ENCODE measurements around the gene SLC31A1. TPM values are rescaled to one million over a fixed set of nuclear protein-coding genes. Genes with fewer than 3 reads are reported as not detected.
"Not testable (repeated sequence)": the region's sequence is repeated elsewhere in the genome, so short reads cannot be mapped to it uniquely, and the experiment has no call there.

Gene SLC31A1
- total RNA-seq, 1 donor from 2014 or later: 9.6 TPM

GRCh38 chr9:113219186-113219936 is 2.0 kb upstream of the SLC31A1 start:
- intact Hi-C loops (cut with DNase I): no loop called here
- no peak for DNase-seq (ENCODE audit: low spot score)

- intact Hi-C loops (cut with DNase I): loop anchor here (2.0 kb wide), 2 partner anchors 55 to 191 kb away; partner anchors contain the start of genes C9orf43, CDC26, POLE3 and PRPF4
- no peak for DNase-seq (ENCODE audit: low spot score)
These were observed 1.4 kb upstream of the SLC31A1 start for GRCh38 chr9:113219969-113220368.

- intact Hi-C loops (cut with DNase I): loop anchor here (2.0 kb wide), 2 partner anchors 54 to 190 kb away; partner anchors contain the start of genes C9orf43, CDC26, POLE3 and PRPF4
- no peak for DNase-seq (ENCODE audit: low spot score)
These were observed 809 bp upstream of the SLC31A1 start for GRCh38 chr9:113220467-113221002.

GRCh38 chr9:113221800-113222481 is 597 bp downstream of the SLC31A1 start:
- peak; percentile 76 for DNase-seq (ENCODE audit: low spot score)
- intact Hi-C loops (cut with DNase I): loop anchor here (2.0 kb wide), 2 partner anchors 53 to 189 kb away; partner anchors contain the start of genes C9orf43, CDC26, POLE3 and PRPF4

- no peak for DNase-seq (ENCODE audit: low spot score)
- intact Hi-C loops (cut with DNase I): no loop called here
These were observed 1.1 kb downstream of the SLC31A1 start for GRCh38 chr9:113222482-113222841.

GRCh38 chr9:113223963-113224362 is 2.6 kb downstream of the SLC31A1 start:
- intact Hi-C loops (cut with DNase I): no loop called here

GRCh38 chr9:113227436-113227835 is 6.1 kb downstream of the SLC31A1 start:
- intact Hi-C loops (cut with DNase I): no loop called here
- no peak for DNase-seq (ENCODE audit: low spot score)

More at GRCh38 chr9:113223963-113224362, 2.6 kb downstream of the SLC31A1 start:
- DNase-seq (ENCODE audit: low spot score): no peak

- intact Hi-C loops (cut with DNase I): no loop called here
- no peak for DNase-seq (ENCODE audit: low spot score)
These were observed 6.9 kb downstream of the SLC31A1 start for GRCh38 chr9:113228130-113228665.

GRCh38 chr9:113231701-113232100 is 10.4 kb downstream of the SLC31A1 start:
- intact Hi-C loops (cut with DNase I): no loop called here
- no peak for DNase-seq (ENCODE audit: low spot score)

GRCh38 chr9:113235701-113236255 is 14.4 kb downstream of the SLC31A1 start:
- DNase-seq (ENCODE audit: low spot score); intact Hi-C loops (cut with DNase I): not testable (repeated sequence)

- DNase-seq (ENCODE audit: low spot score): no peak
- intact Hi-C loops (cut with DNase I): no loop called here
These were observed 15.7 kb downstream of the SLC31A1 start for GRCh38 chr9:113237026-113237425.

- DNase-seq (ENCODE audit: low spot score): no peak
- intact Hi-C loops (cut with DNase I): no loop called here
These were observed 17.0 kb downstream of the SLC31A1 start for GRCh38 chr9:113238202-113238858.

GRCh38 chr9:113238859-113239232 is 17.5 kb downstream of the SLC31A1 start:
- intact Hi-C loops (cut with DNase I): no loop called here
- DNase-seq (ENCODE audit: low spot score): no peak

GRCh38 chr9:113241161-113241560 is 19.8 kb downstream of the SLC31A1 start:
- DNase-seq (ENCODE audit: low spot score): no peak
- intact Hi-C loops (cut with DNase I): no loop called here

- DNase-seq (ENCODE audit: low spot score): no peak
- intact Hi-C loops (cut with DNase I): no loop called here
These were observed 23.2 kb downstream of the SLC31A1 start for GRCh38 chr9:113244556-113244955.

- DNase-seq (ENCODE audit: low spot score): no peak
- intact Hi-C loops (cut with DNase I): no loop called here
These were observed 24.6 kb downstream of the SLC31A1 start for GRCh38 chr9:113245894-113246293.

- intact Hi-C loops (cut with DNase I): no loop called here
- DNase-seq (ENCODE audit: low spot score): no peak
These were observed 25.6 kb downstream of the SLC31A1 start for GRCh38 chr9:113246928-113247327.

- no peak for DNase-seq (ENCODE audit: low spot score)
- intact Hi-C loops (cut with DNase I): no loop called here
These were observed 26.3 kb downstream of the SLC31A1 start for GRCh38 chr9:113247640-113248039.

GRCh38 chr9:113249661-113250060 is 28.3 kb downstream of the SLC31A1 start:
- intact Hi-C loops (cut with DNase I): not testable (repeated sequence)

GRCh38 chr9:113250807-113251206 is 29.5 kb downstream of the SLC31A1 start:
- intact Hi-C loops (cut with DNase I): no loop called here

More at GRCh38 chr9:113249661-113250060, 28.3 kb downstream of the SLC31A1 start:
- not testable (repeated sequence) for DNase-seq (ENCODE audit: low spot score)

More at GRCh38 chr9:113250807-113251206, 29.5 kb downstream of the SLC31A1 start:
- no peak for DNase-seq (ENCODE audit: low spot score)

Measured in cardiac septum (tissue), 1 donor.